Liver (tissue), 3 donors: Measurements from ENCODE around the gene PAAF1.

Source experiments
- ATF3 ChIP-seq: IDR thresholded peaks from 2 replicates; pipeline ENCODE4 v1.6.1; 2016; ENCODE audit warnings: antibody characterized with exemption
- CTCF ChIP-seq: fragments of 150-350 bp; IDR thresholded peaks from 2 replicates; pipeline ENCODE4 v1.5.1; 2017; ENCODE audit warnings: improper control_type of control experiment, low read depth, low read length; ENCODE audit not compliant: missing input control
- EGR1 ChIP-seq, 2 donors: IDR thresholded peaks; 2 replicates each; pipeline ENCODE4 v1.6.1; 2016 to 2018; ENCODE audit warnings: antibody characterized with exemption in 2 of 2, low read depth in 2 of 2
- FOXA1 ChIP-seq: IDR thresholded peaks from 2 replicates; pipeline ENCODE4 v1.6.1; 2016; ENCODE audit warnings: antibody characterized with exemption
- GABPA ChIP-seq, 2 donors: IDR thresholded peaks in 1 of 2; conservative IDR thresholded peaks in 1 of 2; 2 replicates each; pipeline ENCODE4 v1.6.1; 2016; ENCODE audit warnings: antibody characterized with exemption in 2 of 2, mild to moderate bottlenecking in 1 of 2, moderate library complexity in 1 of 2
- JUND ChIP-seq, 2 donors: IDR thresholded peaks; 2 replicates each; pipeline ENCODE4 v1.6.1; 2016; ENCODE audit warnings: antibody characterized with exemption in 2 of 2
- MAX ChIP-seq: IDR thresholded peaks from 2 replicates; pipeline ENCODE4 v1.6.1; 2016; ENCODE audit warnings: antibody characterized with exemption
- RAD21 ChIP-seq, 2 donors: IDR thresholded peaks; 2 replicates each; pipeline ENCODE4 v1.6.1; 2016; ENCODE audit warnings: antibody characterized with exemption in 2 of 2, mild to moderate bottlenecking in 2 of 2
- RXRA ChIP-seq, 2 donors: IDR thresholded peaks; 2 replicates each; pipeline ENCODE4 v1.6.1; 2017 to 2018; ENCODE audit warnings: antibody characterized with exemption in 2 of 2, mild to moderate bottlenecking in 1 of 2
- TAF1 ChIP-seq: conservative IDR thresholded peaks from 2 replicates; pipeline ENCODE4 v1.6.1; 2016; ENCODE audit warnings: antibody characterized with exemption, mild to moderate bottlenecking
- YY1 ChIP-seq: IDR thresholded peaks from 2 replicates; pipeline ENCODE4 v1.6.1; 2016; ENCODE audit warnings: antibody characterized with exemption, mild to moderate bottlenecking
- ZBTB33 ChIP-seq: IDR thresholded peaks from 2 replicates; pipeline ENCODE4 v1.6.1; 2016; ENCODE audit warnings: antibody characterized with exemption
- donor health status: healthy.
- donor health status: healthy.

GRCh38 chr11:73951797-73952196 lies 75.0 kb downstream of the PAAF1 start:
- no peak for TF ChIP-seq CTCF
- TF ChIP-seq ZBTB33 = no peak
- no peak for TF ChIP-seq FOXA1
- no peak for TF ChIP-seq MAX
- no peak for TF ChIP-seq JUND (IDR thresholded peaks at IDR 0.05)
- TF ChIP-seq RXRA (IDR thresholded peaks at IDR 0.05) = no peak
- no peak for TF ChIP-seq GABPA (IDR thresholded peaks at IDR 0.05 in 1 of 2, conservative IDR thresholded peaks at IDR 0.05 in 1 of 2)
- no peak for TF ChIP-seq RAD21 (IDR thresholded peaks at IDR 0.05)
- no peak for TF ChIP-seq ATF3
- TF ChIP-seq EGR1 (IDR thresholded peaks at IDR 0.05; ENCODE audit: low read depth in 2 of 2) = no peak
- TF ChIP-seq TAF1 = no peak
- TF ChIP-seq YY1 = no peak
